Transverse colon (tissue), 4 donors: Measurements from ENCODE around the gene GLYATL1B.
"Not testable (repeated sequence)": the region's sequence is repeated elsewhere in the genome, so short reads cannot be mapped to it uniquely, and the experiment has no call there.

Source experiments
- CTCF ChIP-seq, 5 experiments: fragments of 200-600 bp in 3 of 5; fragments of 450-650 bp in 2 of 5; sonication (generic) in 3 of 5; IDR thresholded peaks; 1 replicate in 2 of 5; 2 replicates in 3 of 5; pipeline ENCODE4 v1.5.1; 2016 to 2017; ENCODE audit warnings: antibody characterized with exemption in 5 of 5, inconsistent platforms in 3 of 5, mild to moderate bottlenecking in 2 of 5, moderate library complexity in 1 of 5
- POLR2A ChIP-seq: fragments of 450-650 bp; IDR thresholded peaks from one replicate; pipeline ENCODE4 v1.6.1; 2016; ENCODE audit warnings: antibody characterized with exemption, mild to moderate bottlenecking, moderate library complexity
- POLR2AphosphoS5 ChIP-seq, 3 donors: sonication (generic); formaldehyde crosslinking; IDR thresholded peaks; one replicate each; pipeline ENCODE4 v1.6.1; 2016; ENCODE audit warnings: antibody characterized with exemption in 3 of 3

GRCh38 chr11:59095972-59096575, 10.0 kb downstream of the GLYATL1B start:
- TF ChIP-seq CTCF (IDR thresholded peaks at IDR 0.05); POLR2AphosphoS5 (IDR thresholded peaks at IDR 0.05); POLR2A: not testable (repeated sequence)
